GM18502 (cell line): ENCODE data around the gene RNF13.
"Not testable (repeated sequence)": the region's sequence is repeated elsewhere in the genome, so short reads cannot be mapped to it uniquely, and the experiment has no call there.

Experiments
- ATAC-seq: cut with Tn5 transposase; IDR thresholded peaks from one replicate; pipeline ENCODE4 v1.9.1; 2021; ENCODE audit warnings: mild to moderate bottlenecking; ENCODE audit not compliant: unreplicated experiment, poor library complexity

Gene RNF13

DNA sequence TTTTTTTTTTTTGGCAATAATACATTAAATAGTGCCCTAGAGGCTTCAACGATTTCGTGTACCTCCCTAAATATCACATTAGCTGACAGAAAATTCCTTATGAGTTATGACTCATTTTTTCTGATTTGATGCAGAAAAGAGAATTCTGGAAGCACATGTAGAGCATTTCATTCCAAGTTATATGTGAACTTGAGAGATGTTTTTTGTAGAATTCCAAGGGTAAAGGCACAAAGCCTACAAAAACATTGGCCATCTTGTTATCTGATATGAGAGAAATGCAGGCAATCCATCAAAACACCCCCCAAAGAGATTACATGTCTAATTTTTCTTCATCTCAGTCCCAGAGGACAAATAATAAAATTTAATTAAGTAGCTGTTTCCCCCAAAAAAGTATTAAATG, 164.4 kb downstream of the RNF13 start:
- ATAC-seq = no peak

DNA sequence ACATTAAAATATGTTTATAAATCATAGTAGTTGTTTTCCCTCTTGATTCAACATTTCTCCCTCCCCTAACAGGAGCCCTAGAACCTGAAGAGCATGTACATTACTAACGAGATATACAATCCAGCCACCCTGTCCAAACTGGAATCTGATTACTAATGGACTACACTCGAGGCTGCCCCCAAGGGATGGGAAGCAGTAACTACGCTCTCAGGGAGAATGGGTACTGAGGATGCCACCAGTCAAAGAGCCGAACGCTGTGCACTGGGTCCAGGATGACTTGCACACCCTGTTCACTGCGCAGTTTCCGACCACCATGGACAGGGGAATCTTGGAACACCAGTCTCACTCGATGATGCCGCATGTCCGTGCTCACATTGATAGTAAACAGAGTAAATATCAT, 169.0 kb downstream of the RNF13 start:
- not testable (repeated sequence) for ATAC-seq

DNA sequence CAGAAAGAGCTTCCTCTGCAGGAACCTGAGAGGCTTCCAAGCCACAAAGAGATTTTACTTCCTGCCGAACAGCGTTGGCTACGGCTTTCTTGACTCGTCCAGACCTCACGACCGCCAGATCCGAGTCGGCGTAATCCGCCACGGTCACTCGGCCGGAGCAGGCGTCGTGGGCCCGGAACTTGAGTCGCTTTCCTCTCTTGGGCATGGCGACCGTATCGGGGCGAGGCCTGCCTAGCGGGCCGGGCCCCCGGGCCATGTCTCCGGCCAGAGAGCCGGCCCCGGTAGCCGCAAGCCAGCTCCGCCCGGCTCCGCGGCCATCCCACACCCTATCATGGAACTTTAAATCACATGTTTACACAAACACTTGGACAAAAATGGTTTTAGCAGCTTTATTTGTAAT, 170.0 kb downstream of the RNF13 start:
- not testable (repeated sequence) for ATAC-seq

DNA sequence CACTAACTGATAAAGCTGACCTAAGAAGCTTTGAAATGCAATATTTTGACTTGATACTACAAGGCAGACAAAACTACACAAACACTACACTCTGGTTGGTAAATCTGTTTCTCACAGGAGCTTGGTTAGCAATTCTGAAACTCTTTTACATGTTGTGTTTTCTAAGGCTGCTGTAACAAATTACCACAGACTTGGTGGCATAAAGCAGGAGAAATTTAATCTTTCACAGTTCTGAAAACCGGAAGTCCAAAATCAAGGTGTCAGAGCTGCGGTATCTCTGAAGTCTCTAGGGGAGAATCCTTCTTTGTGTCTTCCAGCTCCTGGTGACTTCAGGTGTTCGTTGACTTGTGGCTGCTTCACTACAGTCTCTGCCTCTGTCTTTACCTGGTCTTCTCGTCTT, 170.6 kb downstream of the RNF13 start:
- no peak for ATAC-seq

DNA sequence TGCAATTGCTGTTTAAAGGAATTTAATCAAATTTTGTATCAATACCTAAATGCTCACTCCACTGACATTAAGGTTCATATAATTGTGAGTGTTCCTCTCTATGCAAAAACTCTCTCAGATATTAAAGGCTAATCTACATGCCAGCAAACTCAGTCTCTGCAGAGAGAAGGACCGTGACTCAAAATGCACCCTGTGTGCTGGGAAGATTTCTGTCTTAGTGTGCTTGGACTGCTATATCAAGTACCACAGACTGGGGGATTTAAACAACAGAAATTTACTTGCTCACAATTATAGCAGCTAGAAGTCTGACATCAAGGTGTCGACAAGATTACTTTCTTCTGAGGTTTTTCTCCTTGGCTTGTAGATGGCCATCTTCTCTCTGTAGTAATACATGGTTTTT, 176.3 kb downstream of the RNF13 start:
- ATAC-seq = no peak

DNA sequence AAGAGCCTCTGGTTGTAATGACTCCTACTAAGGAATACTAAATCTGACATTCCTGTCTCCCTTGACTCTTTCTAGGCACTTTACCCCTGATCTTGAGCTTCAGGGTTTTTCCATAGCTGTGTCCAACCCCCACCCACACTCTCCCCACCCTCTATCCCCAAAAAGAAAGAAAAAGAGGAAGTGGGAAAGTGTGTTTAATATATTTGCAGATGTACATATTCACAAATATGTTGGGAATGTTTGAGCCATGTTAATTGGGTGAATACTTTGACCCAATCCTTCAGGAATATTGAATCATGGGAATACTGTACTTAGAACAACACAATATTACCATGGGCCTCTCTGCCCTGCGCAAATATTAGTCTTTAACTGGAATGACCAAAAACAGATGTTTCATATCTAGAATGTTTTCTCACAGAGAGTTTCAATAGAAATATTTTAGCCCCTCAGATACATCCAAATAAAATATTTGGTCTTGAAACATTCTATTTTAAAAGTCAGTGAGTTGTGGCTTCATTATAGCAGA, 177.5 kb downstream of the RNF13 start:
- ATAC-seq = no peak

DNA sequence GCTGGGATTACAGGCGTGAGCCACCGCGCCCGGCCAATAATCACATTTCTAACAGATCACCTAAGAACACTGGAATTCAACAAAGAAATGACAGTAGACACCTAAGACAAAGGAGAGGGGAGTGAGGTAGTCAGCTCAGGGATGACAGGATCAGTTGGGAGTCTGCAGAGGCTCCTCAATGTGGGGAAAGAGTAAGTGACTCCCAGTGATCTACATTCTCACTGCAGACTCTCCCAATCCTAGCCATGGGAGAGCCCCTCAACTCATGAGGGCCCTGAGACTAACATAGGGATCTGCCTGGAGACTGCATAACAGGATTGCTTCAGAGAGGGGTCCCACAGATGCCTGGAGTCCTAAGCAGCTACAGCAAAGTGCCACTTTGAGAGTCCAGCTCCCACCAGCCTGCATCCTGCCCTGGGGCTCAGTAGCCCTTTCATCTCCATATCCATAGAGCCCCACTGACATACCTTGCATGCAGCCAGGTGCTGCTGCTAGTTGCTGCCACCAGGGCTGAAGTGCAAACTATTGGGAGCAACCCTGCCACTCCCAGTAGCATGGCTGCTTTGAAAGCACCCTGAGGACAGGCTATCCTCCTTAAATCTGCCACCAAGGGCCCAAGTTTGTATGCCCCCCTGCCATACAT, 179.5 kb downstream of the RNF13 start:
- ATAC-seq = no peak

DNA sequence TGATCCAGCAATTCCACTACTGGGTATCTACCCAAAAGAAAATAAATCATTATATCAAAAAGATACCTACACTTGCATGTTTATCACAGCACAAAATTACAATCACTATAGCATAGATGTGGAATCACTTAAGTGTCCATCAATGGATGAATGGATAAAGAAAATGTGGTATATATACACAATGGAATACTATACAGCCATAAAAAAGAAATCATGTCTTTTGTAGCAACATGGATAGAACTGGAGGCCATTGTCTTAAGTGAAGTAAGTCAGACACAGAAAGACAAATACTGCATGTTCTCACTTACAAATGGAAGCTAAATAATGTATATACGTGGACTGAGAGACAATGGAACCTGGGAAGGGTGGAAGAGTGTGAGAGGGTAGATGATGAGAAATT, 185.9 kb downstream of the RNF13 start:
- no peak for ATAC-seq

DNA sequence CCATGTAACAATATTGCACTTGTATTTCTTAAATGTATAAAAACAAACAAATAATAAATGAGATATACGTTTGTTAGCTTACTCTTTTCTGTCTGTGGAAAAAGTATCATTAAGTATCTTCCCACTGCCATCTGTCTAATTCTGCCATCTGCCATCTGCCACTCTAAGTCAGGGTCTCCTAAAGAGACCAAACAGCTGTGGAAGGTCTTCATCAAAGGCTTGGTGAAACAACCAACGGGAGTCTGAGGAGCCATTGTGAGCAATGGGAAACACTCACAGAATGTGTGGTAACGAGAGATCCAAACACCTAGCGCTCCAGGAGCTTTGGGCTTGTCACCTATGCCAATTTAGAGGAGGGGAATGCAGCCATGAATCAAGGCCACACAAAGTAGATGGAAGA, 186.4 kb downstream of the RNF13 start:
- no peak for ATAC-seq

DNA sequence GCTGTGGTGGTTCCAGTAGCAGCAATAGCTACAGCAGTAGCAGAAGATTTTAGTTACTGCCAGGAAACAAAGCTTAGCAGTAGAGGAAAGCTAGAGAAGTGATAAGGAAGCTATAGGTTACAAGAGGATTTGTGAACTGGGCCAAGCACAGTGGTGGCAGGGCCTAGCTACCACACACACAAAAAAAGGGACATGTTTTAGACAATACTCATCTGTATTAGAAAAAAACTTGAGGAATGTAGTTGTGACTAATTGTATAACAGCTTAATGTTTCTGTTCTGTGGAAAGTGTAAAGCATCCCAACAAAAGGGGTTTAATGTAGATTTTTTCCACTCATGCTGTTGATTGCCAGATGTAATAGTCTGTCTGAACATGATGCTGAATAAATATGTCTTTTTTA, 187.6 kb downstream of the RNF13 start:
- no peak for ATAC-seq

DNA sequence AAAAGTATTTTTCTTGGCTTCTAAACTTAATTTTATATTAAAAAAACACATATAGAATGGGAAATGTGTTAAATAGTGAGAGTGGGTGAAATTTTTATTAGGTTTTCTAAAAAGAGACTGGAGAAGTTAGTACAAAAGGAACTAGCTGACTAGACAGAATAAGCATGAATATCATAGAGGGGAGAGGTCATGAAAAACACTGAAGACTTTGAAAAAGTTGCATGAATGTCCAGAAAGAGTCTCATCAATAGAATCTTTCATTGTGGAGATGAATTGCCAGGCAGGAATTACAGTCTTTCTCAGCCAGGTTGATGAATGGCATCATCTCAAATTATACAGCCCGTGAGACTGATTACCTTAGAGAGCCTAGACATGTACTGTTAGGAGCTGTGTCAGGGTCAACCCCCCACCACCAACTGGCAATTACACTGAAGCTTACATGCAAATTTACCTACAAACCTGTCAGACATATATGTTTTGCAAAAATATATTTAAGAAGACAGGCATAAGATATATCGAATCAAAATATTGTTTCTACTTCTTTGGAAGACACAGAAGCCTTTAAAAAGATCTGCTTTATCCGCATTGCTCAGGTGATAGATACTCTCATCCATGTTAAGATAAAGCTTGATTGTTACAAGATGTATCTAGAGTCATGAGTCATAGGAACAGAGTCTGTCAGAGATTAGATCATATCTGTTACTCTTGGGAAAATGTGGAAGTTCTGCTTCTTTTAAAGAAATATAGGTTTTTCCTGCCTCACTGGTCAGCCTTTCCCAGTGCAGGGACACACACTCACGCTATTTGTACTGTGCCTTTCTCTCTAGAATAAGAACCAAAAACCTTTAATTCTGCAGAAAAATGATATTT, 192.5 kb downstream of the RNF13 start:
- no peak for ATAC-seq

DNA sequence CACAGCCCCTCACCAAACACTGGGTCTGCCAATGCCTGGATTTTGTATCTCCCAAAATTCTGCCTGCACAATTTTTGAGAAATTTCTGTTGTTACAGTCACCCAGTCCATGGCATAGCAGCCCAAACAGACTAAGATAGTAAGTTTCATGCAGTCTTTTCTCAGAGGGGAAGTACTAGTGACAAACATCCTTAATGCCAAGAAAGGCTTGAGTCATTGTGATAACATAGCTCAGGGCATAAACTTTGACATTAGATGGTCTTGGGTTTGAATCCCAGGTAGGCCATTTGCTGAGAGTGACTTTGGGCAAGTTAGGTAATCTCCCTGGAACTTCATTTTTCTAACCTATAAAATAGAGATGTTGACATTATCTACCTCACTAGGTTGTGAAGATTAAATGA, 193.8 kb downstream of the RNF13 start:
- no peak for ATAC-seq
